Lower leg skin (tissue), 4 donors: Measurements from ENCODE around the gene TPM2. TPM values are rescaled to one million over a fixed set of nuclear protein-coding genes. Genes with fewer than 3 reads are reported as not detected.

Source experiments
- DNase-seq, 2 donors: peaks; one replicate each; pipeline ENCODE4 v3.0.0-alpha.2; 2019; ENCODE audit warnings: low spot score in 2 of 2
- H3K4me3 ChIP-seq: fragments of 200-600 bp; sonication (generic); 2 replicates; pipeline ENCODE4 v1.5.1; 2017; ENCODE audit warnings: mild to moderate bottlenecking, low read depth; ENCODE audit not compliant: poor library complexity, severe bottlenecking
- POLR2A ChIP-seq, 2 donors: fragments of 450-650 bp; IDR thresholded peaks; one replicate each; pipeline ENCODE4 v1.6.1; 2016 to 2017; ENCODE audit warnings: antibody characterized with exemption in 2 of 2, mild to moderate bottlenecking in 1 of 2, moderate library complexity in 1 of 2
- WGBS, 2 donors: methylation state at CpG; one replicate each; pipeline ENCODE4 v1.1.5; 2018; 5-methylcytosine and 5-hydroxymethylcytosine counted together
- intact Hi-C: fragments of 100-400 bp; cut with DNase I; formaldehyde crosslinking; loops from one replicate; pipeline ENCODE4 v1.15.0; 2023; ENCODE audit warnings: low total_unique reads
- total RNA-seq, 4 donors: library from RNA; depleted of rRNA; stranded (reverse); fragments of >200 nt; gene quantifications; one replicate each; pipeline ENCODE4 v1.1.0, GENCODE V29; 2016
- TF ChIP-seq, protein P1 (sequence below), 3 donors: fragments of 450-650 bp; IDR thresholded peaks; one replicate each; pipeline ENCODE4 v1.5.1; 2016; ENCODE audit warnings: antibody characterized with exemption in 3 of 3, mild to moderate bottlenecking in 3 of 3, moderate library complexity in 2 of 3

Gene TPM2
- total RNA-seq, 4 donors from 2014 or later = 36.3 to 190 (median 68.6) TPM

DNA sequence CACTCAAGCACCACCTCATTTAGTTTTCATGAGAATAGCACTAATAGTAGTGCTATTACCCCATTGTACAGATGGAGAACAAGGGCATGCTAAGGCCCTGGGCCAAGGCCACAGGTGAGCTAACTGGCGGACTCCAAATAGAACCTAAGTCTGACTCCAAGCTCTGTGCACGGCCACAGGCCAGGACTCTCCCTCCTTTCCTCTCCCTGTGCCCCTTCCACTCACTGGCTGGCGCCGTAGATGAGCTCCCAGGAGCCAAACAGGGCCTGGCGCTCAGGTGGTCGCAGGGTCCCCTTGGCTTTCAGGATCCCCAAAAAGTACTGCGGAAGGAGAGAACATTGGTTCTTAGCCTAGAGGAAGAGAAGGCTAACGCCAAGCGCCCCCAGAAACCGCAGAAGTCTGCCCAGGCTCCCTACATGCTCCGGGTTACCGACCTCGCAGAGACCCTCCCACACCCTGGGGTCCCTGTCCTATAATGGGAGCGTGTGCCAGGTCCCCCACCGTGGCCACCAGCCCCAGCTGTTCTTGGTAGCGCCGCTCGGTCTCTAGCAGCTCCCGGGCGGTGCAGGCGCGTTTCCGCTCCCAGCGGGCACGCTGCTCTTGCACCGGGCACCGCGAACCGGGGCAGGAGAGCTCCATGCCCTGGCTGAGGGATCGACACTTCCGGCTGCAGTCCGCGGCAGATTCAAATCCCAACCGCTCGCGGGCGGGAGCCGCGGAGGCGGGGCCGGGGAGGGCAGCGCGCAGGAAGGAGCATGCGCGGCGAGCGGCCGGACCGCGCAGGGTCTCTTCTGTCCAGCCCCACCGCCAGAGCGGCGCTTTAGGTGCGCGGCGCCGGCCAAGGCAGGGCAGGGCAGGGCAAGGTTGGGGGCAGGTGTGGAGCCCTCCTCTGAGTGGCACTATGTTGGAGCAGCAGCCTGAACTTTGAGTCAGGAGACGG lies 24.9 kb downstream of the TPM2 start, which contains the start of gene ARHGEF39:
TSS of gene ARHGEF39 (minus strand) at position 665 of the 940 bp plus-strand sequence. CDS start at position 639, 26 bp downstream.
- peak within 1 kb of the TSS; percentile 11 for H3K4me3 ChIP-seq
- intact Hi-C loops = no loop called here
- TF ChIP-seq POLR2A (IDR thresholded peaks at IDR 0.05) = no peak
- TF ChIP-seq, protein P1, sequence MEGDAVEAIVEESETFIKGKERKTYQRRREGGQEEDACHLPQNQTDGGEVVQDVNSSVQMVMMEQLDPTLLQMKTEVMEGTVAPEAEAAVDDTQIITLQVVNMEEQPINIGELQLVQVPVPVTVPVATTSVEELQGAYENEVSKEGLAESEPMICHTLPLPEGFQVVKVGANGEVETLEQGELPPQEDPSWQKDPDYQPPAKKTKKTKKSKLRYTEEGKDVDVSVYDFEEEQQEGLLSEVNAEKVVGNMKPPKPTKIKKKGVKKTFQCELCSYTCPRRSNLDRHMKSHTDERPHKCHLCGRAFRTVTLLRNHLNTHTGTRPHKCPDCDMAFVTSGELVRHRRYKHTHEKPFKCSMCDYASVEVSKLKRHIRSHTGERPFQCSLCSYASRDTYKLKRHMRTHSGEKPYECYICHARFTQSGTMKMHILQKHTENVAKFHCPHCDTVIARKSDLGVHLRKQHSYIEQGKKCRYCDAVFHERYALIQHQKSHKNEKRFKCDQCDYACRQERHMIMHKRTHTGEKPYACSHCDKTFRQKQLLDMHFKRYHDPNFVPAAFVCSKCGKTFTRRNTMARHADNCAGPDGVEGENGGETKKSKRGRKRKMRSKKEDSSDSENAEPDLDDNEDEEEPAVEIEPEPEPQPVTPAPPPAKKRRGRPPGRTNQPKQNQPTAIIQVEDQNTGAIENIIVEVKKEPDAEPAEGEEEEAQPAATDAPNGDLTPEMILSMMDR (IDR thresholded peaks at IDR 0.05) = no peak
- peak in 1 of 2 donors; percentile 93 for DNase-seq
- 12 to 14% methylated on average over 29 to 36 of the region's 58 CpGs for WGBS, 2 donors

GRCh38 chr9:35662437-35662836 lies 27.3 kb downstream of the TPM2 start:
- 85 to 88% methylated on average over 7 of the region's 7 CpGs for WGBS, 2 donors
- intact Hi-C loops = no loop called here
- no peak for DNase-seq
- H3K4me3 ChIP-seq = no peak overlapping the region
- TF ChIP-seq, protein P1 (IDR thresholded peaks at IDR 0.05) = no peak
- no peak for TF ChIP-seq POLR2A (IDR thresholded peaks at IDR 0.05)

DNA sequence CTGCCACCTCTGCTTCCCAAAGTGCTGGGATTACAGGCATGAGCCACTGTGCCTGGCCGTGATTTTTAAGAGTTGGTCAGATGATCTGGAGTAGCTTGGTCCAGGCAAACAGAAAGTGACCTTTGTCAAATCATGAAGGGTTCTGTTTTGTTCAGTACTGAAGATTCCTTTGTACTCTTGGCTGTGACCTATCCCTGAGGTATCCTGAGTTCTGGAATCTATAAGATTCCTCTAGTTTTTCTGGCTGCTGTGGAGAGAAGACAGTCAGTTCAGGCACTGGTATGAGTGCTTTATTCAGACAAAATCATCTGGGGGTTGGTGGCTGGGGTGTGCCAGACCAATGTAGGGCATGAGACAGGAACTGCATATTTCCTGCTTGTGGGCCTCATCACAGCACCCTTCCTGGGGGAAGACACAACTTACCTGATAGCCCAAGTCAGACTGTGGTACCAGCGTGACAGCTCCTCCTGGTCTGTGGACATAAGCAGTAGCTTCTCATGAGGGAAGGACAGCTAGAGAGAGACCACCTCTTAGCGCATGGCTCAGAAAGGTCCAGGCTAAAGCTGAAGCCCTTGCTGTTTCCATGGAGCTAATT lies 27.9 kb downstream of the TPM2 start:
- TF ChIP-seq POLR2A (IDR thresholded peaks at IDR 0.05) = no peak
- 64 to 67% methylated on average over 3 of the region's 3 CpGs for WGBS, 2 donors
- no peak overlapping the region for H3K4me3 ChIP-seq
- intact Hi-C loops = no loop called here
- DNase-seq = no peak

- no peak overlapping the region for H3K4me3 ChIP-seq
- 45 to 50% methylated on average over 9 of the region's 9 CpGs for WGBS, 2 donors
- intact Hi-C loops = no loop called here
- no peak for DNase-seq
- TF ChIP-seq, protein P1 (IDR thresholded peaks at IDR 0.05) = no peak
- TF ChIP-seq POLR2A (IDR thresholded peaks at IDR 0.05) = no peak
These were observed 28.7 kb downstream of the TPM2 start for GRCh38 chr9:35660966-35661415.

DNA sequence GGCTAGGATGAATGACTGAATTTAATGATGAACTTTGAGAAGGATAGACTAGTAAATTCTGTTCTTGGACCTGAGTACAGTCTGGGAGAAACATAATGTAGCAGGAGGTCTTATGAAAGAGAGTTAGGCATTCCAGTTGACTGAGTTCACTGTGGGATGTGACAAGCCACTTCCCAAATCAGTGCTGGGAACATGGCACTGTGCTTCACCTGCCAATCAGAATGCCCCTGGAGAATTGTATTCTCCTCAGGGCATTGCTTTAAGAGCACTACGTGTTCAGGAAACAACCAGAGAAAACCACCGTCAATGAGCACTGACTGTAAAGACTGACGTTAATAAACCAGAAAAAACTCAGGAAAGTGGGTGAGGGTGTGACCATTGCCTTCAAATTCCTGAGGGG lies 30.4 kb downstream of the TPM2 start:
- DNase-seq = no peak
- WGBS, 2 donors = 51 to 57% methylated on average over 3 of the region's 3 CpGs
- no peak overlapping the region for H3K4me3 ChIP-seq
- TF ChIP-seq, protein P1 (IDR thresholded peaks at IDR 0.05) = no peak
- no peak for TF ChIP-seq POLR2A (IDR thresholded peaks at IDR 0.05)
- intact Hi-C loops = no loop called here

GRCh38 chr9:35658968-35659220 lies 30.8 kb downstream of the TPM2 start:
- 0% methylated on average over 2 of the region's 2 CpGs for WGBS, 2 donors
- intact Hi-C loops = no loop called here
- H3K4me3 ChIP-seq = peak overlapping the region; percentile 70
- TF ChIP-seq, protein P1 (IDR thresholded peaks at IDR 0.05) = no peak
- TF ChIP-seq POLR2A (IDR thresholded peaks at IDR 0.05) = no peak
- no peak for DNase-seq
